Measurements from ENCODE around the gene ZNF74.

DNA sequence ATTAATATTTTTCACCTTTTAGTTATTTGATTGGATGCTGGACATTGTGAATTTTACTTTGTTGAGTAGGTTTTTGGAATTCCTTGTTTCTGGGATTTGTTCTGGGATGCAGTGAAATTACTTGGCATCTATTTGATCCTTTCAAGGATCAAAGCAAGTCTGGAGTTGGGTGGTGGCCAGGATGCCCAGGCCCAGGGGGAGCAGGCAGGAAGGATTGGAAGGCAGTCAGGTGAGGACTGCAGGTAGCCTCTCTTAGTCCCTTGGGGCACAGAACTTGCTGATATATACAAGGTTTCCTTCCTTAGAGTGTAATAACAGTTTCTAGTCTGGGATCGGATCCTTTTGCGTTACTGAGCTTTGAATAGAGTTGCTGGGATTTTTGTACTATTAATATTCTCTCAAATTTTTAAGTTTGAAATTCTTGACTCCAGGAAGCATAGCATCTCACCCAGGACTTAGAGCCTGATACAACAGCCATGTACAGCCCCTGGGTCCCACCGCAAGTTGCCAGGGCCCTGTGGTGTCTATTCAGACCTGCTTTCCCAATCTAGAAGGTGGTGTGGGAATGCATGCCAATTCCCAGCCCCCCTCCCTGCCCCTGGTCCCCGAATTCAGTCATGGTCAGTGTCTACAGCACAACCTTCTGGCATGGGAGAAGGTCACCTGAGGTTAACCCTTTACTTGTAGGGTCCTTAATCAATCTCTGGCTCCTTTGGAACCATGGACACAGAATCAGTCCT is 6.1 kb downstream of the ZNF74 start:
- TF ChIP-seq, protein P1, sequence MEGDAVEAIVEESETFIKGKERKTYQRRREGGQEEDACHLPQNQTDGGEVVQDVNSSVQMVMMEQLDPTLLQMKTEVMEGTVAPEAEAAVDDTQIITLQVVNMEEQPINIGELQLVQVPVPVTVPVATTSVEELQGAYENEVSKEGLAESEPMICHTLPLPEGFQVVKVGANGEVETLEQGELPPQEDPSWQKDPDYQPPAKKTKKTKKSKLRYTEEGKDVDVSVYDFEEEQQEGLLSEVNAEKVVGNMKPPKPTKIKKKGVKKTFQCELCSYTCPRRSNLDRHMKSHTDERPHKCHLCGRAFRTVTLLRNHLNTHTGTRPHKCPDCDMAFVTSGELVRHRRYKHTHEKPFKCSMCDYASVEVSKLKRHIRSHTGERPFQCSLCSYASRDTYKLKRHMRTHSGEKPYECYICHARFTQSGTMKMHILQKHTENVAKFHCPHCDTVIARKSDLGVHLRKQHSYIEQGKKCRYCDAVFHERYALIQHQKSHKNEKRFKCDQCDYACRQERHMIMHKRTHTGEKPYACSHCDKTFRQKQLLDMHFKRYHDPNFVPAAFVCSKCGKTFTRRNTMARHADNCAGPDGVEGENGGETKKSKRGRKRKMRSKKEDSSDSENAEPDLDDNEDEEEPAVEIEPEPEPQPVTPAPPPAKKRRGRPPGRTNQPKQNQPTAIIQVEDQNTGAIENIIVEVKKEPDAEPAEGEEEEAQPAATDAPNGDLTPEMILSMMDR (IDR thresholded peaks at IDR 0.05) = no peak
- TF ChIP-seq POLR2A (IDR thresholded peaks at IDR 0.05) = no peak
